ENCODE data around the gene ADNP. TPM values are rescaled to one million over a fixed set of nuclear protein-coding genes. Genes with fewer than 3 reads are reported as not detected.

Gene ADNP
- polyA plus RNA-seq, 1 experiment = 10.6 TPM

DNA sequence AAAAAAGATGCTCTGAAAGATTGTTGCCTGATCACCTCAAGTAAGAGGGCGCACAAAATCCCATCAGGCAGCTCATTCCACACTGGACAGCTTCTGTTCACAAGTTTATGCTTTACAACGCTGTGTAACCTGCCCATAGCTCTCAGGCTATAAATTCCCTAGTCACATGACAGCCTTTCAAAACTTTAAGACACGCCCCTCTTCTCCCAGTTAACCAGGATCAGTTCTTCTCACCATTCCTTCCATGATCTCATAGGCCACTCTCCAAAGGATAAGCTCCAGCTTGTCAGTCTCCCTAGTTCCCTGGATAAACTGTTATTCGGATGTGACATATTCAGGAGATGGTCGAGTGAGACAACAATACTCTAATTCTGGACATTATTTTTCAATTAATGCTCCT lies 15.0 kb downstream of the ADNP start:
- TF ChIP-seq, protein P1, sequence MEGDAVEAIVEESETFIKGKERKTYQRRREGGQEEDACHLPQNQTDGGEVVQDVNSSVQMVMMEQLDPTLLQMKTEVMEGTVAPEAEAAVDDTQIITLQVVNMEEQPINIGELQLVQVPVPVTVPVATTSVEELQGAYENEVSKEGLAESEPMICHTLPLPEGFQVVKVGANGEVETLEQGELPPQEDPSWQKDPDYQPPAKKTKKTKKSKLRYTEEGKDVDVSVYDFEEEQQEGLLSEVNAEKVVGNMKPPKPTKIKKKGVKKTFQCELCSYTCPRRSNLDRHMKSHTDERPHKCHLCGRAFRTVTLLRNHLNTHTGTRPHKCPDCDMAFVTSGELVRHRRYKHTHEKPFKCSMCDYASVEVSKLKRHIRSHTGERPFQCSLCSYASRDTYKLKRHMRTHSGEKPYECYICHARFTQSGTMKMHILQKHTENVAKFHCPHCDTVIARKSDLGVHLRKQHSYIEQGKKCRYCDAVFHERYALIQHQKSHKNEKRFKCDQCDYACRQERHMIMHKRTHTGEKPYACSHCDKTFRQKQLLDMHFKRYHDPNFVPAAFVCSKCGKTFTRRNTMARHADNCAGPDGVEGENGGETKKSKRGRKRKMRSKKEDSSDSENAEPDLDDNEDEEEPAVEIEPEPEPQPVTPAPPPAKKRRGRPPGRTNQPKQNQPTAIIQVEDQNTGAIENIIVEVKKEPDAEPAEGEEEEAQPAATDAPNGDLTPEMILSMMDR (IDR thresholded peaks at IDR 0.05; ENCODE audit: insufficient read depth, low read depth, low read length) = no peak
- Histone ChIP-seq H3K36me3 (ENCODE audit: control insufficient read depth, insufficient read depth, low read length) (peaks cover 2% of the 10 kb centered on the region; the same call in 1 of the 2 replicates), H3K4me3 (ENCODE audit: low read depth, low read length) (no peak overlapping the region), H3K27me3 (ENCODE audit: control insufficient read depth, insufficient read depth, low read length) (no peaks in the 10 kb centered on the region)
- DNase-seq (ENCODE audit: low read depth) = no peak
- ChIA-PET CTCF (interaction anchor here (1.1 to 4.3 kb wide), 6 partner anchors 13 to 125 kb away, joined by 3 to 22 read pairs (median 7); partner anchors contain the start of genes ADNP and BCAS4), POLR2A (interaction anchor here (0.6 kb wide), 1 partner anchor 14 kb away, joined by 4 read pairs; no protein-coding TSS in a partner anchor)

- Histone ChIP-seq H3K27me3 (ENCODE audit: control insufficient read depth, insufficient read depth, low read length) (no peaks in the 10 kb centered on the region), H3K36me3 (ENCODE audit: control insufficient read depth, insufficient read depth, low read length) (peaks cover 2% of the 10 kb centered on the region; the same call in 1 of the 2 replicates), H3K4me3 (ENCODE audit: low read depth, low read length) (no peak overlapping the region)
- DNase-seq (ENCODE audit: low read depth) = no peak
- ChIA-PET POLR2A (interaction anchor here (0.6 kb wide), 1 partner anchor 1335 kb away, joined by 12 read pairs; no protein-coding TSS in a partner anchor), CTCF (interaction anchor here (1.1 to 4.3 kb wide), 6 partner anchors 9 to 125 kb away, joined by 3 to 22 read pairs (median 8); partner anchors contain the start of genes ADNP and BCAS4)
- TF ChIP-seq, protein P1 (IDR thresholded peaks at IDR 0.05; ENCODE audit: insufficient read depth, low read depth, low read length) = no peak
Measured at GRCh38 chr20:50915424-50915823, 15.8 kb downstream of the ADNP start.

DNA sequence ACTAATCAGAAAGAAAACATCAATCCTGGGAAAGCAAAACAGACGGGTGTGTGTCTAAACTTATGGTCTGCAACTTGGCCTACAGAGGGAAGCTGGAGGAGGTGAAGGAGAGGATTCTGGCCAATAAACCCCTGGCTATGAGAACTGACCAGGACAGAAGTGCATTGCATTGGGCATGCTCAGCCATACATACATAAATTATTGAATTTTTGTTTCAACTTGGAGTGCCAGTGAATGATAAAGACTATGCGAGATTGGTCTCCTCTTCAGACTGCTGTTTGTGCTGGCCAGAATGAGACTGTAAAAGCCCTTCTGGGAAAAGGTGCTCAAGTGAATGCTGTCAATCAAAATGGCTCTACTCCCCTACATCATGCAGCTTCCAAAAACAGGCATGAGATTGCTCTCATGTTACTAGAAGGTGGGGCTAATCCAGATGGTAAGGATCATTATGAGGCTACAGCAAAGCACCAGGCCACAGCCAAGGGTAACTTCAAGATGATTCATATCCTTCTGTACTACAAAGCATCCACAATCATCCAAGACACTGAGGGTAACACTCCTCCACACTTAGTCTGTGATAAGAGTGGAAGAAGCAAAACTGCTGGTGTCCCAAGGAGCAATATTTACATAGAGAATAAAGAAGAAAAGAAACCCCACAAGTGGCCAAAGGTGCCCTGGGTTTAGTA lies 17.4 kb downstream of the ADNP start:
- peaks cover 2% of the 10 kb centered on the region; the same call in 1 of the 2 replicates for H3K36me3 ChIP-seq (ENCODE audit: control insufficient read depth, insufficient read depth, low read length)
- ChIA-PET POLR2A (no interaction called here), CTCF (interaction anchor here (1.4 to 4.3 kb wide), 5 partner anchors 10 to 123 kb away, joined by 3 to 22 read pairs (median 6); partner anchors contain the start of genes ADNP and BCAS4)
- TF ChIP-seq, protein P1 (IDR thresholded peaks at IDR 0.05; ENCODE audit: insufficient read depth, low read depth, low read length) = no peak
- no peaks in the 10 kb centered on the region for H3K27me3 ChIP-seq (ENCODE audit: control insufficient read depth, insufficient read depth, low read length)
- DNase-seq (ENCODE audit: low read depth) = no peak
- no peak overlapping the region for H3K4me3 ChIP-seq (ENCODE audit: low read depth, low read length)

GRCh38 chr20:50911716-50912115 lies 19.5 kb downstream of the ADNP start:
- H3K4me3 ChIP-seq (ENCODE audit: low read depth, low read length) = no peak overlapping the region
- TF ChIP-seq, protein P1 (IDR thresholded peaks at IDR 0.05; ENCODE audit: insufficient read depth, low read depth, low read length) = no peak
- ChIA-PET CTCF (interaction anchor here (0.9 to 2.8 kb wide), 6 partner anchors 12 to 117 kb away, joined by 3 to 15 read pairs (median 4); partner anchors contain the start of gene BCAS4), POLR2A (interaction anchor here (0.7 kb wide), 1 partner anchor 17 kb away, joined by 4 read pairs; no protein-coding TSS in a partner anchor)
- no peaks in the 10 kb centered on the region for H3K27me3 ChIP-seq (ENCODE audit: control insufficient read depth, insufficient read depth, low read length)
- H3K36me3 ChIP-seq (ENCODE audit: control insufficient read depth, insufficient read depth, low read length) = peaks cover 2% of the 10 kb centered on the region; the same call in 1 of the 2 replicates
- DNase-seq (ENCODE audit: low read depth) = no peak

DNA sequence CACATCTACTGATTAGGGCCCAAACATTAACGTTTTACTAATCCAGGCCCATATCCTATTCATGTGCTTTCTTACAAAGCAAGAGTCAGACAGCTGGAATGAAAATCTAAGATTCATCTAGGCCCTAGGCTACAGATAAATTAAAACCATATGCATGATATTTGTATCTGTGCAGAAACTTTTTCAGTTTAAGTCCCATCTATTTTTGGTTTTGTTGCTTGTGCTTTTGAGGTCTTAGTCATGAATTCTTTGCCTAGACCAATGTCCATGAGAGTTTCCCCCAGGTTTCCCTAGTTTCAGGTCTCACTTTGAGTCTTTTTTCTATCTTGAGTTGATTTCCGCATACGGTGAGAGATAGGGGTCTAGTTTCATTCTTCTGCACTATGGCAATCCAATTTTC lies 20.2 kb downstream of the ADNP start:
- TF ChIP-seq, protein P1 (IDR thresholded peaks at IDR 0.05; ENCODE audit: insufficient read depth, low read depth, low read length) = no peak
- no peak overlapping the region for H3K4me3 ChIP-seq (ENCODE audit: low read depth, low read length)
- no peaks in the 10 kb centered on the region for H3K27me3 ChIP-seq (ENCODE audit: control insufficient read depth, insufficient read depth, low read length)
- DNase-seq (ENCODE audit: low read depth) = peak; percentile 93
- ChIA-PET CTCF (interaction anchor here (0.9 to 2.8 kb wide), 6 partner anchors 13 to 117 kb away, joined by 3 to 15 read pairs (median 4); partner anchors contain the start of gene BCAS4), POLR2A (no interaction called here)
- peaks cover 2% of the 10 kb centered on the region; the same call in 1 of the 2 replicates for H3K36me3 ChIP-seq (ENCODE audit: control insufficient read depth, insufficient read depth, low read length)

All from BJ (cell line).